K562 (cell line): ENCODE results near the gene ZBTB46. TPM values are rescaled to one million over a fixed set of nuclear protein-coding genes. Genes with fewer than 3 reads are reported as not detected.

ENCODE experiments used
- BRF1 ChIP-seq: IDR thresholded peaks from 3 replicates; pipeline ENCODE4 v1.6.1; 2011; ENCODE audit warnings: borderline replicate concordance, mild to moderate bottlenecking; ENCODE audit not compliant: insufficient read length; ENCODE audit errors: extremely low read depth
- FOXJ2 ChIP-seq: fragments of 200-800 bp; sonication (Bioruptor generic); IDR thresholded peaks from 2 replicates; pipeline ENCODE4 v1.6.1; 2016; ENCODE audit warnings: missing genetic modification characterization, missing compliant biosample characterization
- GATAD2B ChIP-seq: fragments of 450-650 bp; IDR thresholded peaks from 2 replicates; pipeline ENCODE4 v1.6.1; 2017; ENCODE audit warnings: mild to moderate bottlenecking, borderline replicate concordance
- HDAC6 ChIP-seq: IDR thresholded peaks from 2 replicates; pipeline ENCODE4 v1.6.1; 2012; ENCODE audit warnings: low read depth, mild to moderate bottlenecking, control low read depth, inconsistent platforms, low read length, moderate library complexity
- HNRNPLL ChIP-seq: fragments of 200-400 bp; formaldehyde crosslinking; IDR thresholded peaks from 2 replicates; pipeline ENCODE4 v1.6.1; 2017; ENCODE audit warnings: low read length, low read depth, mild to moderate bottlenecking; ENCODE audit not compliant: poor library complexity, severe bottlenecking
- MBD1 ChIP-seq: fragments of 250-450 bp; sonication (Bioruptor Pico); IDR thresholded peaks from 2 replicates; pipeline ENCODE4 v1.8.0; 2022; ENCODE audit warnings: inconsistent platforms
- MTA3 ChIP-seq: fragments of 450-650 bp; formaldehyde crosslinking; IDR thresholded peaks from 2 replicates; pipeline ENCODE4 v1.6.1; 2017; ENCODE audit warnings: mild to moderate bottlenecking, borderline replicate concordance
- NCOA6 ChIP-seq: fragments of 450-650 bp; IDR thresholded peaks from 2 replicates; pipeline ENCODE4 v1.6.1; 2017; ENCODE audit warnings: mild to moderate bottlenecking
- NEUROD1 ChIP-seq: fragments of 150-350 bp; IDR thresholded peaks from 2 replicates; pipeline ENCODE4 v1.6.1; 2014; ENCODE audit warnings: borderline replicate concordance, low read length, low read depth; ENCODE audit not compliant: partially characterized antibody
- NFRKB ChIP-seq: fragments of 450-650 bp; IDR thresholded peaks from 2 replicates; pipeline ENCODE4 v1.6.1; 2016; ENCODE audit warnings: low read depth
- RBM15 ChIP-seq: fragments of 200-400 bp; formaldehyde crosslinking; IDR thresholded peaks from 2 replicates; pipeline ENCODE4 v1.6.1; 2018; ENCODE audit warnings: mild to moderate bottlenecking, low read length, moderate library complexity; ENCODE audit not compliant: insufficient read depth
- SMAD1 ChIP-seq: fragments of 150-350 bp; IDR thresholded peaks from 2 replicates; pipeline ENCODE4 v1.6.1; 2014; ENCODE audit warnings: low read length, low read depth; ENCODE audit not compliant: partially characterized antibody
- SMARCB1 ChIP-seq: IDR thresholded peaks from 2 replicates; pipeline ENCODE4 v1.6.1; 2011; ENCODE audit warnings: improper control_type of control experiment, low read depth; ENCODE audit not compliant: insufficient read length
- TCF3 ChIP-seq: sonication (generic); formaldehyde crosslinking; IDR thresholded peaks from 2 replicates; pipeline ENCODE4 v1.4.0; 2020; ENCODE audit warnings: mild to moderate bottlenecking, missing genetic modification reagents
- THRAP3 ChIP-seq: fragments of 450-650 bp; IDR thresholded peaks from 2 replicates; pipeline ENCODE4 v1.6.1; 2016; ENCODE audit warnings: mild to moderate bottlenecking, inconsistent platforms, borderline replicate concordance
- XRCC5 ChIP-seq: fragments of 200-400 bp; formaldehyde crosslinking; IDR thresholded peaks from 2 replicates; pipeline ENCODE4 v1.6.1; 2017; ENCODE audit warnings: low read depth, mild to moderate bottlenecking, low read length
- ZNF23 ChIP-seq: fragments of 250-450 bp; sonication (Bioruptor Pico); IDR thresholded peaks from 2 replicates; pipeline ENCODE4 v1.4.0; 2020; ENCODE audit warnings: mild to moderate bottlenecking
- ZNF609 ChIP-seq: sonication (generic); formaldehyde crosslinking; IDR thresholded peaks from 2 replicates; pipeline ENCODE4 v1.8.1; 2023; ENCODE audit warnings: missing genetic modification reagents, mild to moderate bottlenecking, borderline replicate concordance
- ZSCAN32 ChIP-seq: fragments of 450-650 bp; formaldehyde crosslinking; IDR thresholded peaks from 2 replicates; pipeline ENCODE4 v1.4.0; 2020; ENCODE audit warnings: mild to moderate bottlenecking, moderate library complexity
- polyA plus RNA-seq, 8 experiments: library from polyadenylated mRNA; depleted of rRNA in 4 of 8; stranded (reverse) in 5 of 8; unstranded in 3 of 8; fragments of >200 nt; fragmentation: Nextera tagmentation in 2 of 8; fragmentation: Illumina TruSeq in 1 of 8; extraction: Ambion mirVana in 2 of 8; extraction: Trizol in 1 of 8; gene quantifications; 2 replicates each; pipeline versions ENCODE4 v1.2.1 to v1.2.3, GENCODE V29; 2011 to 2014; ENCODE audit warnings: inconsistent platforms in 1 of 8, missing spikeins in 1 of 8
- total RNA-seq, 7 experiments: library from RNA; depleted of rRNA in 6 of 7; stranded (reverse); fragments of >200 nt in 6 of 7; fragmentation: Illumina TruSeq in 2 of 7; extraction: Trizol in 2 of 7; gene quantifications; 2 replicates each; pipeline versions ENCODE4 v1.2.1 to v1.2.3, GENCODE V29; 2011 to 2021; ENCODE audit warnings: low replicate concordance in 1 of 7
- TF ChIP-seq, protein P1 (sequence below): fragments of 450-650 bp; IDR thresholded peaks from 2 replicates; pipeline ENCODE4 v1.6.1; 2018; ENCODE audit not compliant: partially characterized antibody

ZBTB46 gene
- total and polyA plus RNA-seq, 9 of the 15 experiments (the other 6 are each of a cell fraction or from before 2014, with no cell fraction given): 0.29 to 4.1 (median 1.1) TPM

DNA sequence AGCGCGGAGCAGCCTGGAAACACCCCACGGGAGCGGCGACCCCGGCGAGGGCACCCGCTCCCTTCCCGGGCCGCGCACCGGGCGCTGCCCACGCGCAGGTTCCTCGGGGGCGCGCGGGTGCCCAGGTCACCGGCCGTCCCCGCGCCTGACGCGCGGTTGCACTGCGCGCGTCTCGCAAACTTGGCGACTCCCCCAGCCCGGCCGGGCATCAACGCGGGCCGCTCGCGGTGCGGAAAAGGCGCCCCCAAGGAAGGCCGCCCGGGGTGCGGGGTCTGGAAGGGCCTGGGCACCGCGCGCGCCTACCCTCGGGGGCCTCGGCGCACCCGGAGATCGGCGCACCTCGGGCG is 555 bp upstream of the ZBTB46 start (continued):
- no peak for TF ChIP-seq SMAD1
- TF ChIP-seq ZNF23 (CRISPR knock-in tag): no peak
- TF ChIP-seq NCOA6: no peak
- TF ChIP-seq SMARCB1: no peak
- TF ChIP-seq ZSCAN32 (CRISPR knock-in tag): no peak
- no peak for TF ChIP-seq BRF1
- TF ChIP-seq TCF3 (CRISPR knock-in tag): no peak
- no peak for TF ChIP-seq RBM15
- TF ChIP-seq THRAP3: no peak
- TF ChIP-seq ZNF609: no peak
- TF ChIP-seq NFRKB: no peak
- TF ChIP-seq HNRNPLL: no peak
- TF ChIP-seq FOXJ2 (tag): no peak
- TF ChIP-seq GATAD2B: 0 out of 2 replicates have a peak, but pooled peaks have one; percentile 34
- TF ChIP-seq, protein P1, sequence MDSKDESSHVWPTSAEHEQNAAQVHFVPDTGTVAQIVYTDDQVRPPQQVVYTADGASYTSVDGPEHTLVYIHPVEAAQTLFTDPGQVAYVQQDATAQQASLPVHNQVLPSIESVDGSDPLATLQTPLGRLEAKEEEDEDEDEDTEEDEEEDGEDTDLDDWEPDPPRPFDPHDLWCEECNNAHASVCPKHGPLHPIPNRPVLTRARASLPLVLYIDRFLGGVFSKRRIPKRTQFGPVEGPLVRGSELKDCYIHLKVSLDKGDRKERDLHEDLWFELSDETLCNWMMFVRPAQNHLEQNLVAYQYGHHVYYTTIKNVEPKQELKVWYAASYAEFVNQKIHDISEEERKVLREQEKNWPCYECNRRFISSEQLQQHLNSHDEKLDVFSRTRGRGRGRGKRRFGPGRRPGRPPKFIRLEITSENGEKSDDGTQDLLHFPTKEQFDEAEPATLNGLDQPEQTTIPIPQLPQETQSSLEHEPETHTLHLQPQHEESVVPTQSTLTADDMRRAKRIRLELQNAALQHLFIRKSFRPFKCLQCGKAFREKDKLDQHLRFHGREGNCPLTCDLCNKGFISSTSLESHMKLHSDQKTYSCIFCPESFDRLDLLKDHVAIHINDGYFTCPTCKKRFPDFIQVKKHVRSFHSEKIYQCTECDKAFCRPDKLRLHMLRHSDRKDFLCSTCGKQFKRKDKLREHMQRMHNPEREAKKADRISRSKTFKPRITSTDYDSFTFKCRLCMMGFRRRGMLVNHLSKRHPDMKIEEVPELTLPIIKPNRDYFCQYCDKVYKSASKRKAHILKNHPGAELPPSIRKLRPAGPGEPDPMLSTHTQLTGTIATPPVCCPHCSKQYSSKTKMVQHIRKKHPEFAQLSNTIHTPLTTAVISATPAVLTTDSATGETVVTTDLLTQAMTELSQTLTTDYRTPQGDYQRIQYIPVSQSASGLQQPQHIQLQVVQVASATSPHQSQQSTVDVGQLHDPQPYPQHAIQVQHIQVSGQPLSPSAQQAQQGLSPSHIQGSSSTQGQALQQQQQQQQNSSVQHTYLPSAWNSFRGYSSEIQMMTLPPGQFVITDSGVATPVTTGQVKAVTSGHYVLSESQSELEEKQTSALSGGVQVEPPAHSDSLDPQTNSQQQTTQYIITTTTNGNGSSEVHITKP: no peak
- 0 out of 2 replicates have a peak, but pooled peaks have one; percentile 12 for TF ChIP-seq MTA3
- TF ChIP-seq HDAC6: 0 out of 2 replicates have a peak, but pooled peaks have one; percentile 60
- TF ChIP-seq NEUROD1: no peak
- no peak for TF ChIP-seq XRCC5
- TF ChIP-seq MBD1: no peak
